GM23338 (cell line): ENCODE measurements around the gene RIC8A. TPM values are rescaled to one million over a fixed set of nuclear protein-coding genes. Genes with fewer than 3 reads are reported as not detected.

ENCODE experiments used
- ATAC-seq: fragments of 200-7000 bp; cut with Tn5 transposase; 3 replicates; pipeline ENCODE4 v1.9.1; 2020
- DNase-seq: peaks from one replicate; pipeline ENCODE4 v3.0.0-alpha.2; 2015; ENCODE audit warnings: low spot score
- H2AFZ ChIP-seq: fragments of 200-600 bp; sonication (generic); 2 replicates; pipeline ENCODE4 v1.8.0; 2016; ENCODE audit warnings: antibody characterized with exemption, mild to moderate bottlenecking, moderate library complexity
- H3F3A ChIP-seq: fragments of 200-600 bp; sonication (generic); replicated peaks from 2 replicates; pipeline ENCODE4 v1.8.0; 2017; ENCODE audit warnings: antibody characterized with exemption, mixed run types, low read depth
- H3K27ac ChIP-seq: fragments of 200-600 bp; sonication (generic); 2 replicates; pipeline ENCODE4 v1.6.1; 2016; ENCODE audit warnings: low read depth
- H3K27me3 ChIP-seq: fragments of 200-600 bp; sonication (generic); 2 replicates; pipeline ENCODE4 v1.8.0; 2016; ENCODE audit warnings: mild to moderate bottlenecking, mixed run types, moderate library complexity; ENCODE audit not compliant: insufficient read depth
- H3K36me3 ChIP-seq: fragments of 200-600 bp; sonication (generic); 2 replicates; pipeline ENCODE4 v1.8.0; 2016; ENCODE audit warnings: mild to moderate bottlenecking; ENCODE audit not compliant: insufficient read depth
- H3K4me1 ChIP-seq: fragments of 200-600 bp; sonication (generic); 2 replicates; pipeline ENCODE4 v1.8.0; 2016; ENCODE audit warnings: mild to moderate bottlenecking, moderate library complexity; ENCODE audit not compliant: insufficient read depth
- H3K4me2 ChIP-seq: fragments of 200-600 bp; sonication (generic); 2 replicates; pipeline ENCODE4 v1.7.1; 2017; ENCODE audit warnings: mixed run types
- H3K4me3 ChIP-seq: fragments of 200-600 bp; sonication (generic); 2 replicates; pipeline ENCODE4 v1.6.1; 2016; ENCODE audit warnings: mixed run types
- H3K79me2 ChIP-seq: fragments of 200-600 bp; sonication (generic); replicated peaks from 2 replicates; pipeline ENCODE4 v1.8.0; 2017; ENCODE audit warnings: mild to moderate bottlenecking; ENCODE audit not compliant: insufficient read depth
- H3K9me2 ChIP-seq: fragments of 200-600 bp; sonication (generic); 2 replicates; pipeline ENCODE4 v1.8.0; 2017; ENCODE audit not compliant: insufficient read depth
- H4K20me1 ChIP-seq: fragments of 200-600 bp; sonication (generic); replicated peaks from 2 replicates; pipeline ENCODE4 v1.8.0; 2017; ENCODE audit warnings: mild to moderate bottlenecking; ENCODE audit not compliant: insufficient read depth
- H3K27ac Mint-ChIP-seq: 2 replicates; pipeline ENCODE4 v1.8.0; 2020; ENCODE audit warnings: inconsistent platforms, mild to moderate bottlenecking, moderate library complexity, mixed read lengths
- H3K27me3 Mint-ChIP-seq: 3 replicates; pipeline ENCODE4 v1.8.0; 2022; ENCODE audit warnings: low read depth, mild to moderate bottlenecking, moderate library complexity, mixed read lengths, inconsistent platforms; ENCODE audit not compliant: insufficient read depth, poor library complexity
- H3K36me3 Mint-ChIP-seq: 3 replicates; pipeline ENCODE4 v1.8.0; 2021; ENCODE audit warnings: low read depth, mild to moderate bottlenecking, inconsistent platforms, moderate library complexity, mixed read lengths
- H3K4me1 Mint-ChIP-seq: 3 replicates; pipeline ENCODE4 v1.8.0; 2020; ENCODE audit warnings: mild to moderate bottlenecking, inconsistent platforms, mixed read lengths
- H3K4me3 Mint-ChIP-seq: 3 replicates; pipeline ENCODE4 v1.8.0; 2021; ENCODE audit warnings: moderate library complexity, mild to moderate bottlenecking, inconsistent platforms, mixed read lengths
- H3K9me3 Mint-ChIP-seq: 3 replicates; pipeline ENCODE4 v1.8.0; 2020; ENCODE audit warnings: moderate library complexity, mild to moderate bottlenecking, inconsistent platforms, mixed read lengths
- CREB1 ChIP-seq: fragments of 250-450 bp; sonication (Bioruptor Pico); IDR thresholded peaks from 2 replicates; pipeline ENCODE4 v1.5.0; 2020; ENCODE audit warnings: low read depth, mild to moderate bottlenecking, moderate library complexity
- CTCF ChIP-seq, 2 experiments: fragments of 200-600 bp in 1 of 2; sonication (generic) in 1 of 2; conservative IDR thresholded peaks; 2 replicates each; pipeline versions ENCODE4 v1.5.1 to v1.6.1; 2016 to 2017; ENCODE audit warnings: antibody characterized with exemption in 2 of 2, low read depth in 2 of 2, mild to moderate bottlenecking in 2 of 2, moderate library complexity in 1 of 2
- ETS1 ChIP-seq: IDR thresholded peaks from 2 replicates; pipeline ENCODE4 v1.6.1; 2016; ENCODE audit warnings: antibody characterized with exemption
- EZH2 ChIP-seq: fragments of 200-600 bp; sonication (generic); IDR thresholded peaks from one replicate; pipeline ENCODE4 v1.8.0; 2017; ENCODE audit warnings: antibody characterized with exemption, mild to moderate bottlenecking, low read depth; ENCODE audit not compliant: unreplicated experiment
- JUNB ChIP-seq: IDR thresholded peaks from one replicate; pipeline ENCODE4 v1.6.1; 2016; ENCODE audit warnings: antibody characterized with exemption; ENCODE audit not compliant: unreplicated experiment
- NANOG ChIP-seq: IDR thresholded peaks from 2 replicates; pipeline ENCODE4 v1.6.1; 2016; ENCODE audit warnings: antibody characterized with exemption, borderline replicate concordance
- REST ChIP-seq: IDR thresholded peaks from one replicate; pipeline ENCODE4 v1.6.1; 2018; ENCODE audit warnings: antibody characterized with exemption; ENCODE audit not compliant: unreplicated experiment
- ZNF114 ChIP-seq: fragments of 250-450 bp; sonication (Bioruptor Pico); IDR thresholded peaks from 2 replicates; pipeline ENCODE4 v1.5.0; 2020; ENCODE audit warnings: mild to moderate bottlenecking, moderate library complexity
- polyA plus RNA-seq: library from polyadenylated mRNA; unstranded; fragments of >200 nt; fragmentation: Nextera tagmentation; extraction: Ambion mirVana; gene quantifications from 2 replicates; pipeline ENCODE4 v1.2.1, GENCODE V29; 2016
- total RNA-seq: library from RNA; depleted of rRNA; stranded (reverse); fragments of >200 nt; shearing (Covaris generic); gene quantifications from 2 replicates; pipeline ENCODE4 v1.2.3, GENCODE V29; 2014

RIC8A gene
- total and polyA plus RNA-seq, 2 experiments from 2014 or later = 23.6 to 81.3 TPM

GRCh38 chr11:199782-200181, 7.7 kb upstream of the RIC8A start (continued):
- TF ChIP-seq REST (no peak), ETS1 (no peak), NANOG (no peak), CTCF (conservative IDR thresholded peaks at IDR 0.05; ENCODE audit: low read depth in 2 of 2) (no peak), EZH2 (no peak), ZNF114 (no peak), JUNB (no peak)

- no peaks in the 10 kb centered on the region for H3K4me1 ChIP-seq
- H3K79me2 ChIP-seq = no peaks in the 10 kb centered on the region
- no peak overlapping the region for H3K4me3 ChIP-seq
- no peak overlapping the region for H2AFZ ChIP-seq
- Mint-ChIP-seq H3K4me3 (no peak overlapping the region), H3K4me1 (no peaks in the 10 kb centered on the region; the same call in 2 of the 3 replicates), H3K27me3 (peaks cover 11% of the 10 kb centered on the region), H3K27ac (no peak overlapping the region), H3K9me3 (no peaks in the 10 kb centered on the region; the same call in 2 of the 3 replicates), H3K36me3 (peaks cover 12% of the 10 kb centered on the region)
- H3K9me2 ChIP-seq = no peaks in the 10 kb centered on the region
- no peak overlapping the region for H3K27ac ChIP-seq
- no peaks in the 10 kb centered on the region; the same call in 1 of the 2 replicates for H4K20me1 ChIP-seq
- TF ChIP-seq CTCF (conservative IDR thresholded peaks at IDR 0.05; ENCODE audit: low read depth in 2 of 2) (peak; percentile 8 to 24; a peak in 1 of 4 replicates), EZH2 (no peak), CREB1 (CRISPR knock-in tag) (no peak)
- no peak overlapping the region for H3K4me2 ChIP-seq
- peak; percentile 17 for DNase-seq
- ATAC-seq = peak; percentile 50
- no peaks in the 10 kb centered on the region for H3F3A ChIP-seq
- H3K36me3 ChIP-seq = no peaks in the 10 kb centered on the region
- no peaks in the 10 kb centered on the region for H3K27me3 ChIP-seq
These were observed 7.1 kb upstream of the RIC8A start for GRCh38 chr11:200224-201003.
